Calu3 (cell line): ENCODE data around the gene FRMPD2. TPM values are rescaled to one million over a fixed set of nuclear protein-coding genes. Genes with fewer than 3 reads are reported as not detected.

Source experiments
- BruUV-seq: library from RNA; stranded (reverse); fragments of 400-500 nt; replicated peaks from 2 replicates; lab custom pipeline; 2021; lab: Mats Ljungman, UMichigan
- CTCF ChIA-PET: fragments of 300-600 bp; sonication (Branson Sonifier 250); formaldehyde crosslinking; loops from one replicate; lab custom pipeline; 2022; ENCODE audit warnings: antibody characterized with exemption; lab: Charles Lee
- DNase-seq: peaks from one replicate; pipeline ENCODE4 v3.0.0; 2022
- H3K27ac Mint-ChIP-seq: one replicate; pipeline ENCODE4 v1.8.0; 2022; ENCODE audit warnings: mixed read lengths; ENCODE audit not compliant: unreplicated experiment
- H3K27me3 Mint-ChIP-seq: one replicate; pipeline ENCODE4 v1.8.0; 2022; ENCODE audit warnings: mixed read lengths; ENCODE audit not compliant: unreplicated experiment
- H3K36me3 Mint-ChIP-seq: one replicate; pipeline ENCODE4 v1.8.0; 2022; ENCODE audit warnings: mild to moderate bottlenecking, moderate library complexity, mixed read lengths; ENCODE audit not compliant: insufficient read depth, unreplicated experiment
- H3K4me1 Mint-ChIP-seq: one replicate; pipeline ENCODE4 v1.8.0; 2022; ENCODE audit warnings: mild to moderate bottlenecking, low read depth, mixed read lengths; ENCODE audit not compliant: unreplicated experiment
- H3K4me3 Mint-ChIP-seq: one replicate; pipeline ENCODE4 v1.8.0; 2022; ENCODE audit warnings: mild to moderate bottlenecking, low read depth, moderate library complexity, mixed read lengths; ENCODE audit not compliant: unreplicated experiment
- H3K9me3 Mint-ChIP-seq: one replicate; pipeline ENCODE4 v1.8.0; 2022; ENCODE audit warnings: low read depth, mixed read lengths; ENCODE audit not compliant: unreplicated experiment
- intact Hi-C: fragments of 100-400 bp; cut with micrococcal nuclease; formaldehyde crosslinking; loops from one replicate; pipeline ENCODE4 v1.10.0; 2022; ENCODE audit not compliant: unreplicated experiment
- total RNA-seq: library from RNA; stranded (reverse); gene quantifications from 2 replicates; pipeline ENCODE4 v1.2.3, GENCODE V29; 2022
- TF ChIP-seq, protein P1 (sequence below): fragments of 200-600 bp; IDR thresholded peaks from one replicate; pipeline ENCODE4 v1.8.0; 2022; ENCODE audit warnings: antibody characterized with exemption; ENCODE audit not compliant: unreplicated experiment

FRMPD2 gene
- total RNA-seq, 1 experiment from 2014 or later: 1.9 TPM

DNA sequence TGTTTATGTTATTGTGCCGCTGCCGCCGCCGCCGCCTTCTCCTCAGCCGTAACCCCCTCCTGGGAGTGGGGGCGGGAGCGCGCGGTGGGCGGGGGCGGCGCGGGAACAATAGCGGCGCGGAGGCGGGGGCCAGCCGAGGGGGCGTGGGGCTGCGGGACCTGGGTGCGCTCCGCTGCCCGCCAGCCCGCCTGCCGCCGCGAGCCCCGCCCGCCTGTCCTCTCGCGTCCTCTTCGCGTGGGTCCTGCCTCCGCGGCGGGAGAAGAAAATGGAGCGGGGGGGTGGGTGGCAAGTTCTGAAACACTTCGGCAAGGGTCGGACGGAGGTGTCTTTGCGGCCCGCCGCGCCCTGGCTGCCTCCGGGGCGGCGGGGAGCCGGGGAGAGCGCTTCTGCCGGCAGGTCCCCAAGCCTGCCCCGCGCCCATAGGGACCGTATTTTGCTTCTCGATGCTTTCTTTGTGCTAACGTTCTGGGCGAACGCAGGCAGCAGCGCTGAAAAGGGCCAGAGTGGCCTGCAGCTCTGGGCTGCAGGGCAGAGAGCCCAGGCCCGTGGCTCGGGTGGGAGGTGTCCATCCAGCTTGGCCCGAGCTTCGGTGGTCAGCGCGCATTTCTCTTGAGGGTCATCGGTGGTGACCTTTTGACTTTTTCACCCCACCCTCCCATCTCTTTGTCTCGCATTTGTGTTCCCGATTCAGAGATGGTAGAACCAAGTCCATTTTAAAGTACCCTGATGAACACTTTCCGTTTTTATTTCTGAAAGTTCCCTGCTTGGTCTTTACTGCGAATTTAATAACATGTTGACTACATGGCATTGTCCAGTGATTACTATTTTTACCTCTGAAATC is 32.6 kb upstream of the FRMPD2 start:
- DNase-seq: peak; percentile 58
- Mint-ChIP-seq H3K4me3 (peak overlapping the region; percentile 78), H3K9me3 (no peaks in the 10 kb centered on the region), H3K4me1 (peaks cover 35% of the 10 kb centered on the region), H3K36me3 (peaks cover 23% of the 10 kb centered on the region), H3K27ac (peak overlapping the region; percentile 16), H3K27me3 (peaks cover 16% of the 10 kb centered on the region)
- intact Hi-C loops: no loop called here
- TF ChIP-seq, protein P1, sequence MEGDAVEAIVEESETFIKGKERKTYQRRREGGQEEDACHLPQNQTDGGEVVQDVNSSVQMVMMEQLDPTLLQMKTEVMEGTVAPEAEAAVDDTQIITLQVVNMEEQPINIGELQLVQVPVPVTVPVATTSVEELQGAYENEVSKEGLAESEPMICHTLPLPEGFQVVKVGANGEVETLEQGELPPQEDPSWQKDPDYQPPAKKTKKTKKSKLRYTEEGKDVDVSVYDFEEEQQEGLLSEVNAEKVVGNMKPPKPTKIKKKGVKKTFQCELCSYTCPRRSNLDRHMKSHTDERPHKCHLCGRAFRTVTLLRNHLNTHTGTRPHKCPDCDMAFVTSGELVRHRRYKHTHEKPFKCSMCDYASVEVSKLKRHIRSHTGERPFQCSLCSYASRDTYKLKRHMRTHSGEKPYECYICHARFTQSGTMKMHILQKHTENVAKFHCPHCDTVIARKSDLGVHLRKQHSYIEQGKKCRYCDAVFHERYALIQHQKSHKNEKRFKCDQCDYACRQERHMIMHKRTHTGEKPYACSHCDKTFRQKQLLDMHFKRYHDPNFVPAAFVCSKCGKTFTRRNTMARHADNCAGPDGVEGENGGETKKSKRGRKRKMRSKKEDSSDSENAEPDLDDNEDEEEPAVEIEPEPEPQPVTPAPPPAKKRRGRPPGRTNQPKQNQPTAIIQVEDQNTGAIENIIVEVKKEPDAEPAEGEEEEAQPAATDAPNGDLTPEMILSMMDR: no peak
- BruUV-seq: no TSS peak
- CTCF ChIA-PET: no interaction called here

DNA sequence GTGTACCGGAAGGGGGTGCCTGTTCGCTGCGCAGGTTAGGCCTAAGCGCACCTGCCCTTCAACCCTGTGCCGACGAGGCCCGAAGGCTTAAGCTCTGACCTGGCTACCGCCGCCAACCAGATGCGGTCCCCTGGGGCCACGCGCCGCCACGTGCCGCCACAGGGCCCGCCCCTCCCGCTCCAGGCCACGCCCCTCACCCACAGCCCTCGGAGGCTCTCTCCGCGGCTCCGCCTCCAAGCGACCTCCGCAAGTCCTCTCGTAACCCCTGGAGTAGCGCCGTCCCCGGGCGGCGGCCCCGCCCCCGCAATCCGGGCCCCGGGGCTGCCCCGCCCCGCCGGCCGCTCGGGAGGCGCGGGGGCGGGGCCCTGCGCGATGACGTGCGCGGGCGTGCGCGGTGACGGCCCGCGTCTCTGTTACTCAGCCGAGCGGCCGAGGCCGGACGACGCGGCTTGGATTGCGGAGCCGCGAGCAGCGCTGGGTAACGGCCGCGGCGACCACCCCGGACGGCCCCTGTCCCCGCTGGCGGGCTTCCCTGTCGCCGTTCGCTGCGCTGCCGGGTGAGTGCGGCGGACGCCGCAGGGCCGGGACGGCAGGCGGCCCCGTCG is 31.9 kb upstream of the FRMPD2 start, which contains the start of gene MAPK8:
Gene MAPK8, plus strand, starts transcription at position 413 of the 605 bp plus-strand sequence. CDS start 94,984 bp downstream, outside the sequence.
- H3K4me1 Mint-ChIP-seq: peaks cover 27% of the 10 kb centered on the region
- CTCF ChIA-PET: interaction anchor here (1.1 kb wide), 1 partner anchor 26 kb away, joined by 4 read pairs; no protein-coding TSS in a partner anchor
- intact Hi-C loops: no loop called here

DNA sequence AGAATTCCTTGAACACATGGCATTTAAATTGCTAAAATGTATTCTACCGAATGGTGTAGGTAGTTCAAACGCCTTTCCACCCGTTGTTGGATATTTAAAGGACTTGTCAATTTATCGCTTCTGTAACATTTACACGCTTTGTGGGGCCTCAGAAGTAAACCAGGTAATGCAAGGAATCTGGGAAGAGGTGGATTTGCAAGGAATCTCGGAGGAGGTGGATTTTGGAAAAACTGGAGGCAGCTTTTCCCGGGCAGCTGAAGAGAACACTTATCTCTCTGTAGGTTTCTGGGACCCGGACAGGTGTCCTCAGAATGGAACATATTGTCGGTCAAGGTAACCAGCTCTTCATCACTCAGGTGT is 31.4 kb upstream of the FRMPD2 start:
- TF ChIP-seq, protein P1: no peak
- intact Hi-C loops: no loop called here
- no peak for DNase-seq
- BruUV-seq: no TSS peak
- Mint-ChIP-seq H3K27me3 (peaks cover 20% of the 10 kb centered on the region), H3K9me3 (no peaks in the 10 kb centered on the region), H3K27ac (peak overlapping the region; percentile 12), H3K4me3 (peak overlapping the region; percentile 78), H3K36me3 (peaks cover 23% of the 10 kb centered on the region), H3K4me1 (peaks cover 24% of the 10 kb centered on the region)
- CTCF ChIA-PET: interaction anchor here (1.1 kb wide), 1 partner anchor 26 kb away, joined by 4 read pairs; no protein-coding TSS in a partner anchor

More for the DNA sequence above, 31.9 kb upstream of the FRMPD2 start, which contains the start of gene MAPK8:
- peaks cover 16% of the 10 kb centered on the region for H3K27me3 Mint-ChIP-seq
- H3K4me3 Mint-ChIP-seq: peak within 1 kb of the TSS; percentile 78
- peak within 1 kb of the TSS; percentile 16 for H3K27ac Mint-ChIP-seq
- H3K9me3 Mint-ChIP-seq: no peaks in the 10 kb centered on the region
- TF ChIP-seq, protein P1: no peak
- BruUV-seq: no TSS peak
- H3K36me3 Mint-ChIP-seq: peaks cover 23% of the 10 kb centered on the region
- DNase-seq: peak; percentile 96

DNA sequence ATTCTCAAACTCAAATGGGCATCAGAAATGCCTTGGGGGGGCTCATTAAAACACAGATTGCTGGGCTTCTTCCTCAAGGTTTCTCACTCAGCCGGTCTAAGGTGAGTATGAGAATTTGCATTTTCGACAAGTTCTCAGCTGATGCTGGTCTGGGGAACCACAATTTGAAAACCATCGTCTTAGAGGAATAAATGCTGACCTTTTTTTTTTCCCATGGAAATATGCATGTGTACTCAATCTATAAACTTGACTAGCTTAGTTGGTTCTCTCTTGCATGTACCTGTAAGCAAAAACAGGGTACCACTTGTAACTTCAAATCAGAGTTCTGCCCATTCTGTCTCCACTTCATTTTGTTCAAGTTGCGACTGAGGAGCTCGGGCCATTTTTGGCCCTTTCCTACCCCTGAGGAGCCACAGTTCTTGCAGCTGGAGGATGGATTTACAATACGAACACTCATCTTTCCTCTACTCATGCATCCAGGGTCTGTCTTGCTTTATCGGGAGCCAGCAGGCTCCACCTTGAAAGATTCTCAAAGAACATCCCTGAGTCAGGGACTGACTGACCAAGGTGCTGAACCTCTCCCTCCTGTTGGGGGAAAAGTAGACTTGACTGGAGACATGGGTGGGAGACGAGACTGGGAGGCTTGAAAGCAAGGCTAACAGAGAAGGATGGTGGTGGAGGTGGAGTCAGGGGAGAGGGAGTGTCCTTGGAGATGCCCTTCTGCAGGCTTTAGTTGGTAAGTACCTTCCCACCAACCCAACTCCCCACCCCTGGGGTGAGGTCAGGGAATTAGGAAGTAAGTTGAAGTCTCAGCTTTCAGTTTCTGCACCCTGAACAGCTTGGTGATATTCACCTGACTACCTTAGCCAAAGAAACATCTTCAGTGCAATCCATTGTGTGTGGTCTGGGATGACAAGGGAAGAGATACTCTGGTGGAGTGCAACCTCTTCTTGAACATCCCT is 28.3 kb upstream of the FRMPD2 start:
- no peak overlapping the region for H3K27ac Mint-ChIP-seq
- peaks cover 27% of the 10 kb centered on the region for H3K27me3 Mint-ChIP-seq
- BruUV-seq: no TSS peak
- H3K9me3 Mint-ChIP-seq: no peaks in the 10 kb centered on the region
- intact Hi-C loops: no loop called here
- TF ChIP-seq, protein P1: no peak
- no peak for DNase-seq
- CTCF ChIA-PET: no interaction called here
- H3K4me1 Mint-ChIP-seq: peaks cover 2% of the 10 kb centered on the region
- H3K4me3 Mint-ChIP-seq: no peak overlapping the region
- peaks cover 19% of the 10 kb centered on the region for H3K36me3 Mint-ChIP-seq
